Measurements from ENCODE around the gene CIAPIN1.

CIAPIN1 gene

DNA sequence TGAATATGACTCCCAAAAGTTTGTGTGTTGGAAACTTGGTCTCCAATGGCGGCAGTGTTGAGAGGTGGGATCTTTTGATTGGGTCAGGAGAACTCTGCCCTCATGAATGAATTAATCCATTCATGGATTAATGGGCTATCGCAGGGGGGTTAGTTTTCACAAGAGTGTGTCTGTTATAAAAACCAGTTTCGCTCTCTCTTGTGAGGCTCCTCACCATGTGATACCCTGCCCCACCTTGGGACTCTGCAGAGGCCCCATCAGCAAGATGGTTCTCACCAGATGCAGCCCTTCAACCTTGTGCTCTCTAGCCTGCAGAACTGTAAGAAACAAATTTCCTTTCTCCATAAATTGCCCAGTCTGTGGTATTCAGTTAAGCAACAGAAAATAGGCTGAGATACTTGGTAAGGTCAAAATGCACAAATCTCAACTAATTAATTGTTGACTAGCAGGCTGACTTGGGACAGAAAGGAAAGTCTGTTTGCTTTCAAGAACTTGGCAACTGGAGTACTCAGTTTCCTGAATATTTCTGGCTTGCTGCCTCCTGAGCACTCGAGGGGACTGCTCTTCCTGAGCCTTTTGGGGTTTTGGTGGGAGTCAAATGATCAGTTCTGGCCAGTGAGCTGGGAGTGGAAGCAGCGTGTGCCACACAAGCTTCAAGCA lies 56.4 kb downstream of the CIAPIN1 start:
- no peak for TF ChIP-seq ZFX (IDR thresholded peaks at IDR 0.05; ENCODE audit: borderline replicate concordance)
- TF ChIP-seq, protein P1, sequence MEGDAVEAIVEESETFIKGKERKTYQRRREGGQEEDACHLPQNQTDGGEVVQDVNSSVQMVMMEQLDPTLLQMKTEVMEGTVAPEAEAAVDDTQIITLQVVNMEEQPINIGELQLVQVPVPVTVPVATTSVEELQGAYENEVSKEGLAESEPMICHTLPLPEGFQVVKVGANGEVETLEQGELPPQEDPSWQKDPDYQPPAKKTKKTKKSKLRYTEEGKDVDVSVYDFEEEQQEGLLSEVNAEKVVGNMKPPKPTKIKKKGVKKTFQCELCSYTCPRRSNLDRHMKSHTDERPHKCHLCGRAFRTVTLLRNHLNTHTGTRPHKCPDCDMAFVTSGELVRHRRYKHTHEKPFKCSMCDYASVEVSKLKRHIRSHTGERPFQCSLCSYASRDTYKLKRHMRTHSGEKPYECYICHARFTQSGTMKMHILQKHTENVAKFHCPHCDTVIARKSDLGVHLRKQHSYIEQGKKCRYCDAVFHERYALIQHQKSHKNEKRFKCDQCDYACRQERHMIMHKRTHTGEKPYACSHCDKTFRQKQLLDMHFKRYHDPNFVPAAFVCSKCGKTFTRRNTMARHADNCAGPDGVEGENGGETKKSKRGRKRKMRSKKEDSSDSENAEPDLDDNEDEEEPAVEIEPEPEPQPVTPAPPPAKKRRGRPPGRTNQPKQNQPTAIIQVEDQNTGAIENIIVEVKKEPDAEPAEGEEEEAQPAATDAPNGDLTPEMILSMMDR (IDR thresholded peaks at IDR 0.05): no peak
- H3K27ac ChIP-seq: no peak overlapping the region

DNA sequence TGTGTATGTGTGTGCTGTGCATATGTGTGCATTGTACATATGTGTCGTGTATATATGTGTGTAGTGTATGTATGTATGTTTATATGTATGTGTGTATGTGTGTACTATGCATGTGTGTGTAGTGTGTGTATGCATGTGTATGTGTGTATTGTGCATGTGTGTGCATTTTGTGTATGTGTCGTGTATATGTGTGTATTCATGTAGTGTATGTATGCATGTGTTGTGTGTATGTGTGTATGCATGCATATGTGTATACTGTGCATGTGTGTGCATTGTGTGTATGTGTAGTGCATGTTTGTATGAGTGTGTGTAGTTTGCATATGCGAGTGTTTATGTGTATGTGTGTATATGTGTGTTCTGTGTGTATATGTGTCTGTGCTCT lies 58.1 kb downstream of the CIAPIN1 start:
- TF ChIP-seq, protein P1 (IDR thresholded peaks at IDR 0.05): no peak
- TF ChIP-seq ZFX (IDR thresholded peaks at IDR 0.05; ENCODE audit: borderline replicate concordance): no peak
- no peak overlapping the region for H3K27ac ChIP-seq

DNA sequence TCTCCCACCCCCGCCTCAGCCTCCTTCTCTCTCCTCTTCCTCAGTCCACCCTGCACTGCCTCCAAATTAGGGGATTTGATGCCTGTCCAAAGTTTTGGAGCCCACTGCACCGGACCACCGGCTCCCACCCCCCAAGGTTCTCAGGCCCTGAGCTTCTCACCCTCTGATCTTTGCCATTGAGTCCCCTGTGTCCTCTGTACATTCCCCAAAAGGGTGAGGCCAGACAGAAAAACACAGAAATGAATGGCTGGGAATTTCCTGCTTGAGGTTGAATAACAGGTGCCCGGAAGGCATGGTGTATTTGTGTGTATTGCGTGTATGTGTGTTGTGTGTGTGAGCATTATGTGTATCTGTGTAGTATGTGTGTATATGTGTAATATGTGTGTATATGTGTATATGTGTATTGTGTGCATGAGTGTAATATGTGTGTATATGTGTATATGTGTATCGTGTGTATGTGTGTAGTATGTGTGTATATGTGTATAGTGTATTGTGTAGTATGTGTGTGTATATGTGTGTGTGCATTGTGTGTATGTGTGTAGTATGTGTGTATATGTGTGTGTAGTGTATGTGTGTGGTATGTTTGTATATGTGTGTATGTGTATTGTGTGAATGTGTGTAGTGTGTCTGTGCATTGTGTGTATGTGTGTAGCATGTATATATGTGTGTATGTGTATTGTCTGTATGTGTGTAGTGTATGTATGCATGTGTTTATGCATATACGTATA lies 58.7 kb downstream of the CIAPIN1 start:
- H3K27ac ChIP-seq: no peak overlapping the region
- TF ChIP-seq, protein P1 (IDR thresholded peaks at IDR 0.05): no peak
- TF ChIP-seq ZFX (IDR thresholded peaks at IDR 0.05; ENCODE audit: borderline replicate concordance): no peak

DNA sequence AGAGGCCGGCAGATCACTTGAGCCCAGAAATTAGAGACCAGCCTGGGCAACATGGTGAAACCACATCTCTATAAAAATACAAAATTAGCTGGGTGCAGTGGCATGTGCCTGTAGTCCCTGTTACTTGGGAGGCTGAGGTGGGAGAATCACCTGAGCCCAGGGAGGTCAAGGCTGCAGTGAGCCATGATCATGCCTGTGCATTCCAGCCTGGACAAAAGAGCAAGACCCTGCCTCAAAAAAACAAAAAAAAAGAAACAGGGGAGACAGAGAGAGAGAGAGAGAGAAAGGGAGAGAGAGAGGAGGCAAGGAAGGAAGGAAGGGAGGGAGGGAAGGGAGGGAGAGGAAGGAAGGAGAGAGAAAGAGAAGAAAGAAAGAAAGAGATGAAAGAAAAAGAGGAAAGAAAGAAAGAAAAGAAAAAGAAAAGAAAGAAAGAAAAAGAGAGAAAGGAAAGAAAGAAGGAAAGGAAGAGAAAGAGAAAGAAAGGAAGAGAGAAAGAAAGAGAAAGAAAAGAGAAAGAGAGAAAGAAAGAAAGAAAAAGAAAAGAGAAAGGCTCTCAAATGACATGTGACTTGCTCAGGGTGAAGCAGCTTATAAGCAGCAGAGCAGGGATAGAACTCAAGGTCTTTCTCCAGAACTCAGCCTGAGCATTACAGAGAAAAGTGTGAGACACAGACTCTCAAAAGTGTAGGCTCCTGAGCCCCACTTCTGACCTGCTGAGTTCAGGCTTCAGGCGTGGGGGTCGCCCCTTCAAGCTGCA lies 59.4 kb downstream of the CIAPIN1 start:
- TF ChIP-seq ZFX (IDR thresholded peaks at IDR 0.05; ENCODE audit: borderline replicate concordance): no peak
- TF ChIP-seq, protein P1 (IDR thresholded peaks at IDR 0.05): no peak
- no peak overlapping the region for H3K27ac ChIP-seq

DNA sequence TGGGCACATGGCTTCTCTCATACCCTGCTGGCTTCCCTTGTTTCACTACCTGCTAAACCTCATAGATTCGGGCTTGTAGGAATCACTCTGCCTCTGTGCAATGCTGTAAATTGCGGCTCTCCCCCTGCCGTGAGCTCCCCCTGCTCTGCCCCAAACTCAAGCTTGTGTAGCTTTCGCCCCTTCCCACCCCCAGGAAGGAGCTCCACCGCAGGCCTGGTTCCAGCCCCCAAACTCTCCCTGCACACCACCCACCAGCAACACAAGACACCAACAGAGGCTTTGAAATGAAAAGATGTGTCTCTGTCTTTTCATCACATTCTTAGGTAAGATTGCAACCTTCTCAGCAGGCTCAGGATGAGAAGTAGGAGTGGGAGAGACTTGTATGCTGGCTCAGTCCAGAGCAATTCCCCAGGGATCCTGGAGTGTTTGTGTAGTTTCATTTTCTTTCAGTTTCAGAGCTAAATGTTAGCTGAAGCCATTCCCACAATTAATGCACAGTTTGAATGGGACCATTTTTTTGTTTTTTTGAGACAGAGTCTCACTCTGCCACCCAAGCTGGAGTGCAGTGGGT lies 60.7 kb downstream of the CIAPIN1 start:
- TF ChIP-seq, protein P1 (IDR thresholded peaks at IDR 0.05): no peak
- TF ChIP-seq ZFX (IDR thresholded peaks at IDR 0.05; ENCODE audit: borderline replicate concordance): no peak
- no peak overlapping the region for H3K27ac ChIP-seq

DNA sequence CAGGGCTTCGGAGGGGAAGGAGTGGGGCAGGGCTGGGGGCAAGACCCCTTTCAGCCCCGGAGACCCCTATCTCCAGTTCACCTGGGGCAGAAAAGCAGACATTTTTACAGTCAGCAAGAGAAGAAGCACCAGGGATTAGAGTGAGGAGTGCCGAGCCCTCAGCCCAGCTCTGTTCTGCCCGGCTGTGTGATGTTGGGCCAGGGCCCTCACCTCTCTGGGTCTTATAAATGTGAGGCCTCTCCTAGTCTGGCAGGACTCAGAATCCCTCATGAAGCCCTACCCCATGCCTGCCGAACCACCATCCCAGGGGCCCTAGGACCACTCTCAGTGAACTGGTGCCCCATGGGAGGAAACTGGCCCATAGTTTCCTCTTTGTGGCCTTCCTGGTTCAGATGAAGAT lies 62.1 kb downstream of the CIAPIN1 start:
- TF ChIP-seq ZFX (IDR thresholded peaks at IDR 0.05; ENCODE audit: borderline replicate concordance): no peak
- TF ChIP-seq, protein P1 (IDR thresholded peaks at IDR 0.05): no peak
- H3K27ac ChIP-seq: no peak overlapping the region

Data from 22Rv1 (cell line).